GM21526 (cell line): ENCODE results near the gene LURAP1L.

ENCODE experiments used
- ATAC-seq: cut with Tn5 transposase; IDR thresholded peaks from one replicate; pipeline ENCODE4 v1.9.1; 2021; ENCODE audit warnings: moderate library complexity; ENCODE audit not compliant: unreplicated experiment, low FRiP score

The LURAP1L gene

GRCh38 chr9:12775679-12776512 lies 1.1 kb downstream of the LURAP1L start:
- no peak for ATAC-seq

GRCh38 chr9:12776513-12777055 lies 1.8 kb downstream of the LURAP1L start:
- no peak for ATAC-seq

GRCh38 chr9:12777121-12778022 lies 2.6 kb downstream of the LURAP1L start:
- no peak for ATAC-seq

- ATAC-seq: no peak
These were observed 3.6 kb downstream of the LURAP1L start for GRCh38 chr9:12778389-12778788.

- no peak for ATAC-seq
These were observed 6.5 kb downstream of the LURAP1L start for GRCh38 chr9:12781226-12781733.

- no peak for ATAC-seq
These were observed 9.1 kb downstream of the LURAP1L start for GRCh38 chr9:12783767-12784460.

GRCh38 chr9:12784461-12785259 lies 9.8 kb downstream of the LURAP1L start:
- no peak for ATAC-seq

GRCh38 chr9:12785260-12785770 lies 10.5 kb downstream of the LURAP1L start:
- no peak for ATAC-seq

GRCh38 chr9:12785941-12786340 lies 11.1 kb downstream of the LURAP1L start:
- no peak for ATAC-seq

GRCh38 chr9:12790001-12790400 lies 15.2 kb downstream of the LURAP1L start:
- no peak for ATAC-seq

- ATAC-seq: no peak
These were observed 16.1 kb downstream of the LURAP1L start for GRCh38 chr9:12790883-12791282.

- no peak for ATAC-seq
These were observed 19.4 kb downstream of the LURAP1L start for GRCh38 chr9:12794101-12794799.

- no peak for ATAC-seq
These were observed 21.8 kb downstream of the LURAP1L start for GRCh38 chr9:12796601-12797000.

- no peak for ATAC-seq
These were observed 22.2 kb downstream of the LURAP1L start for GRCh38 chr9:12797037-12797436.

GRCh38 chr9:12798066-12798770 lies 23.4 kb downstream of the LURAP1L start:
- no peak for ATAC-seq

GRCh38 chr9:12801187-12801586 lies 26.4 kb downstream of the LURAP1L start:
- no peak for ATAC-seq

GRCh38 chr9:12801663-12802062 lies 26.8 kb downstream of the LURAP1L start:
- ATAC-seq: no peak

- no peak for ATAC-seq
These were observed 27.3 kb downstream of the LURAP1L start for GRCh38 chr9:12802093-12802492.
